SK-N-SH treated with all-trans-retinoic acid at 6 μM for 48 hours (cell line): ENCODE results near the gene FRMD3.

Experiments
- ARNTL ChIP-seq: fragments of 450-650 bp; formaldehyde crosslinking; IDR thresholded peaks from 2 replicates; pipeline ENCODE4 v1.5.0; 2020; ENCODE audit warnings: low read depth, mild to moderate bottlenecking, moderate library complexity, borderline replicate concordance
- ESRRG ChIP-seq: fragments of 250-450 bp; sonication (Bioruptor Pico); IDR thresholded peaks from 2 replicates; pipeline ENCODE4 v1.6.1; 2021; ENCODE audit warnings: mild to moderate bottlenecking
- GLIS3 ChIP-seq: fragments of 250-450 bp; sonication (Bioruptor Pico); IDR thresholded peaks from 2 replicates; pipeline ENCODE4 v1.5.0; 2020; ENCODE audit warnings: mild to moderate bottlenecking, moderate library complexity
- PATZ1 ChIP-seq: fragments of 250-450 bp; sonication (Bioruptor Pico); IDR thresholded peaks from 2 replicates; pipeline ENCODE4 v1.8.0; 2020; ENCODE audit warnings: mild to moderate bottlenecking, moderate library complexity, borderline replicate concordance
- POU6F1 ChIP-seq: fragments of 250-450 bp; sonication (Bioruptor Pico); IDR thresholded peaks from 2 replicates; pipeline ENCODE4 v1.8.0; 2021; ENCODE audit warnings: low read depth, mild to moderate bottlenecking, moderate library complexity, borderline replicate concordance
- PPARA ChIP-seq: fragments of 250-450 bp; sonication (Bioruptor Pico); IDR thresholded peaks from 2 replicates; pipeline ENCODE4 v1.5.0; 2020; ENCODE audit warnings: mild to moderate bottlenecking, borderline replicate concordance
- SNAI2 ChIP-seq: fragments of 250-450 bp; sonication (Bioruptor Pico); IDR thresholded peaks from 2 replicates; pipeline ENCODE4 v1.5.0; 2020; ENCODE audit warnings: mild to moderate bottlenecking, moderate library complexity
- TSHZ2 ChIP-seq: fragments of 250-450 bp; sonication (Bioruptor Pico); IDR thresholded peaks from 2 replicates; pipeline ENCODE4 v1.5.0; 2020; ENCODE audit warnings: mild to moderate bottlenecking, moderate library complexity
- ZFP30 ChIP-seq: fragments of 450-650 bp; formaldehyde crosslinking; IDR thresholded peaks from 2 replicates; pipeline ENCODE4 v1.5.0; 2022; ENCODE audit warnings: mild to moderate bottlenecking, moderate library complexity
- ZNF70 ChIP-seq: fragments of 450-650 bp; formaldehyde crosslinking; IDR thresholded peaks from 2 replicates; pipeline ENCODE4 v1.5.0; 2020; ENCODE audit warnings: mild to moderate bottlenecking, moderate library complexity

GRCh38 chr9:83287021-83287420 lies 251.2 kb downstream of the FRMD3 start:
- TF ChIP-seq ZNF70 (no peak), GLIS3 (CRISPR knock-in tag) (no peak), ESRRG (no peak), ARNTL (no peak), POU6F1 (CRISPR knock-in tag) (no peak), SNAI2 (no peak), PPARA (no peak), PATZ1 (CRISPR knock-in tag) (no peak), TSHZ2 (CRISPR knock-in tag) (no peak), ZFP30 (CRISPR knock-in tag) (no peak)
